ENCODE measurements around the gene LPIN2.

LPIN2 gene

GRCh38 chr18:2979871-2980790 is 32.8 kb downstream of the LPIN2 start:
- no peak for DNase-seq (ENCODE audit: low spot score)

GRCh38 chr18:2979129-2979528 is 33.8 kb downstream of the LPIN2 start:
- DNase-seq (ENCODE audit: low spot score) = no peak

GRCh38 chr18:2978661-2979106 is 34.3 kb downstream of the LPIN2 start:
- DNase-seq (ENCODE audit: low spot score) = no peak

GRCh38 chr18:2978208-2978607 is 34.7 kb downstream of the LPIN2 start:
- no peak for DNase-seq (ENCODE audit: low spot score)

- no peak for DNase-seq (ENCODE audit: low spot score)
Observed at GRCh38 chr18:2976218-2977132, 36.5 kb downstream of the LPIN2 start.

GRCh38 chr18:2974731-2975130 is 38.2 kb downstream of the LPIN2 start:
- DNase-seq (ENCODE audit: low spot score) = no peak

GRCh38 chr18:2971741-2972552 is 41.0 kb downstream of the LPIN2 start:
- no peak for DNase-seq (ENCODE audit: low spot score)

GRCh38 chr18:2970772-2971659 is 41.9 kb downstream of the LPIN2 start:
- no peak for DNase-seq (ENCODE audit: low spot score)

- no peak for DNase-seq (ENCODE audit: low spot score)
Observed at GRCh38 chr18:2970344-2970743, 42.6 kb downstream of the LPIN2 start.

GRCh38 chr18:2969695-2970094 is 43.2 kb downstream of the LPIN2 start:
- no peak for DNase-seq (ENCODE audit: low spot score)

GRCh38 chr18:2968606-2969005 is 44.3 kb downstream of the LPIN2 start:
- DNase-seq (ENCODE audit: low spot score) = no peak

- DNase-seq (ENCODE audit: low spot score) = no peak
Observed at GRCh38 chr18:2967820-2968219, 45.1 kb downstream of the LPIN2 start.

- DNase-seq (ENCODE audit: low spot score) = no peak
Observed at GRCh38 chr18:2967357-2967756, 45.6 kb downstream of the LPIN2 start.

- no peak for DNase-seq (ENCODE audit: low spot score)
Observed at GRCh38 chr18:2966560-2966959, 46.4 kb downstream of the LPIN2 start.

GRCh38 chr18:2965797-2966196 is 47.1 kb downstream of the LPIN2 start:
- DNase-seq (ENCODE audit: low spot score) = no peak

GRCh38 chr18:2964361-2965010 is 48.5 kb downstream of the LPIN2 start:
- no peak for DNase-seq (ENCODE audit: low spot score)

All from HuH-7.5 (cell line).